Measurements from ENCODE around the gene CLDN9.

DNA sequence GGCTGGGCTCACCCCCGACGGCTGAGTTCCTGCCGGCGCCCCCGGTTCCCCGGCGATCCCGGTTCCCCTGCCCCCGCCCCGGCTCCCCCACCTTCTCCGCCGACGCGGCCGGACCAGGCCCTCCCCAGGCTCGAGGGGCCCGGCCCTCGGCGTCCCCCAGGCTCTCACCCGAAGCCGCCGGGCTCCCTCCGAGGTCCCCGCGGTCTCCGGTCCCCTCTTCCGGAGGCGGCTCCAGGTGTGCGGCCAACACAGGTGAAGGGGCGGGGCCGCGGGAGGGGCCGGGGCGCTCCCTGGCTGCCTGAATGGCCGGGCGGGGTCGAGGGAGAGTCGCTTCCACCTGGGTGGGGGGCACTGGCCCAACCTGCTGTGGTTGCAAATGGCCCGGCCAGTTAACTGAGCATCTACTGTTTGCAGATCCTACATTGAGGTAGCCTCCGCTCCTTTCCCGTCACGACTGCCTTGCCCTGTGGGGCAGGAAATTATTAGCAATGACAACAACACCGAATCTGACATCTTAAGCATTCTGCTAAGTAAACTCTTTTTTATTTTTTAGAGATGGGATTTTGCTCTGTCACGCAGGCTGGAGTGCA, 24.1 kb downstream of the CLDN9 start, which contains the start of gene BICDL2:
- TF ChIP-seq BACH2 (CRISPR knock-in tag; IDR thresholded peaks at IDR 0.05; ENCODE audit: borderline replicate concordance) (no peak), CSRNP3 (CRISPR knock-in tag; IDR thresholded peaks at IDR 0.05) (no peak), CSDC2 (CRISPR knock-in tag; IDR thresholded peaks at IDR 0.05) (no peak), OSR1 (CRISPR knock-in tag; IDR thresholded peaks at IDR 0.05) (no peak), ESRRG (CRISPR knock-in tag; IDR thresholded peaks at IDR 0.05) (no peak), POU6F1 (CRISPR knock-in tag; IDR thresholded peaks at IDR 0.05; ENCODE audit: borderline replicate concordance, low read depth) (no peak), ZFP3 (CRISPR knock-in tag; IDR thresholded peaks at IDR 0.05) (no peak)
- TF ChIP-seq, protein P1, sequence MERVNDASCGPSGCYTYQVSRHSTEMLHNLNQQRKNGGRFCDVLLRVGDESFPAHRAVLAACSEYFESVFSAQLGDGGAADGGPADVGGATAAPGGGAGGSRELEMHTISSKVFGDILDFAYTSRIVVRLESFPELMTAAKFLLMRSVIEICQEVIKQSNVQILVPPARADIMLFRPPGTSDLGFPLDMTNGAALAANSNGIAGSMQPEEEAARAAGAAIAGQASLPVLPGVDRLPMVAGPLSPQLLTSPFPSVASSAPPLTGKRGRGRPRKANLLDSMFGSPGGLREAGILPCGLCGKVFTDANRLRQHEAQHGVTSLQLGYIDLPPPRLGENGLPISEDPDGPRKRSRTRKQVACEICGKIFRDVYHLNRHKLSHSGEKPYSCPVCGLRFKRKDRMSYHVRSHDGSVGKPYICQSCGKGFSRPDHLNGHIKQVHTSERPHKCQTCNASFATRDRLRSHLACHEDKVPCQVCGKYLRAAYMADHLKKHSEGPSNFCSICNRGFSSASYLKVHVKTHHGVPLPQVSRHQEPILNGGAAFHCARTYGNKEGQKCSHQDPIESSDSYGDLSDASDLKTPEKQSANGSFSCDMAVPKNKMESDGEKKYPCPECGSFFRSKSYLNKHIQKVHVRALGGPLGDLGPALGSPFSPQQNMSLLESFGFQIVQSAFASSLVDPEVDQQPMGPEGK (CRISPR knock-in tag; IDR thresholded peaks at IDR 0.05; ENCODE audit: borderline replicate concordance), result no peak

Measured in SK-N-SH treated with all-trans-retinoic acid at 6 μM for 48 hours (cell line).